Ascending aorta (tissue), 2 donors: ENCODE results near the gene VIPR2. TPM values are rescaled to one million over a fixed set of nuclear protein-coding genes. Genes with fewer than 3 reads are reported as not detected.
A peak's percentile ranks its signal among the peaks of the same experiment; 100 is the strongest.

Experiments
- DNase-seq, 2 donors: peaks; one replicate each; pipeline ENCODE4 v3.0.0-alpha.2; 2019; ENCODE audit warnings: low spot score in 2 of 2
- H3K27ac ChIP-seq, 2 donors: fragments of 200-600 bp; sonication (generic); one replicate each; pipeline ENCODE4 v1.5.1; 2016 to 2017; ENCODE audit warnings: mild to moderate bottlenecking in 1 of 2
- H3K27me3 ChIP-seq: fragments of 200-600 bp; sonication (generic); one replicate; pipeline ENCODE4 v1.5.1; 2017
- H3K36me3 ChIP-seq, 2 donors: fragments of 200-600 bp; sonication (generic); one replicate each; pipeline ENCODE4 v1.5.1; 2016
- H3K4me1 ChIP-seq, 2 donors: fragments of 200-600 bp; sonication (generic); one replicate each; pipeline ENCODE4 v1.5.1; 2016 to 2017; ENCODE audit warnings: mild to moderate bottlenecking in 1 of 2
- H3K4me3 ChIP-seq, 2 donors: fragments of 200-600 bp; sonication (generic); one replicate each; pipeline ENCODE4 v1.5.1; 2016 to 2017; ENCODE audit warnings: mild to moderate bottlenecking in 1 of 2
- H3K9me3 ChIP-seq, 2 donors: fragments of 200-600 bp; sonication (generic); one replicate each; pipeline ENCODE4 v1.5.1; 2016
- intact Hi-C: fragments of 100-400 bp; cut with DNase I; formaldehyde crosslinking; loops from one replicate; pipeline ENCODE4 v1.15.1; 2023
- total RNA-seq: library from RNA; depleted of rRNA; stranded (reverse); fragments of >200 nt; gene quantifications from one replicate; pipeline ENCODE4 v1.1.0, GENCODE V29; 2016
- TF ChIP-seq, protein P1 (sequence below), 3 experiments: fragments of 200-600 bp in 2 of 3; fragments of 450-650 bp in 1 of 3; sonication (generic) in 2 of 3; IDR thresholded peaks; one replicate each; pipeline ENCODE4 v1.5.1; 2016 to 2019; ENCODE audit warnings: antibody characterized with exemption in 3 of 3, mild to moderate bottlenecking in 1 of 3, moderate library complexity in 1 of 3

The VIPR2 gene
- total RNA-seq, 1 donor from 2014 or later, result 17.8 TPM

DNA sequence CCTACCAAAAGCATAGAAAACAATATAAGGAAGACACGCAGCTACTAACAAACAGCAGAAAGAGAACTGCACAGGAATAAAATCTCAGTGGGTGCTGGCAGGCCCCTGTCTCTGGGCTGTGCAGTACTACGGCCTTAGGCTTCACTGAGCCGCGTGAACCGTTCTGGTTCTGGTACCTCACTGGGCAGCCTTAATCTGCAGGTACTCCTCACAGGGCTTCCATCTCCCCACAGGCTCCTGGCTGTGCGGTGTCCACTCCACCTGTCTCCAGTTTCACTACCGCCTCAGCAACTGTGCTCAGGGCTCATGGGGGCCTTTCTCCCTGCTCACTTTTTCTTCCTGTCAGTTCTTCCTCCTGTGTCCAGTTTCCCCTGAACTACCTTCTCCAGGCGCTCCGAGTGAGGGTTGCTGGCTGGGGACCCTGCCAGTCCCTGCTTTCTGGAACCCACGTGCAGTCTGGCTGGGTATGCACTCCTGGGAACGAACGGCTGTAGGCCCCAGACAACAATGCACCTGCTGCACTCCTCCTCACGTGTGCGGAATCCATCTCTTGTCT, 75.7 kb downstream of the VIPR2 start:
- H3K36me3 ChIP-seq, result no peaks in the 10 kb centered on the region
- no peaks in the 10 kb centered on the region for H3K27me3 ChIP-seq
- no peak for DNase-seq
- peak overlapping the region in 1 of 2 donors; percentile 27 for H3K4me3 ChIP-seq
- H3K9me3 ChIP-seq, result no peaks in the 10 kb centered on the region
- intact Hi-C loops, result loop anchor here (2.0 kb wide), 1 partner anchor 38 kb away; no protein-coding TSS in a partner anchor
- TF ChIP-seq, protein P1, sequence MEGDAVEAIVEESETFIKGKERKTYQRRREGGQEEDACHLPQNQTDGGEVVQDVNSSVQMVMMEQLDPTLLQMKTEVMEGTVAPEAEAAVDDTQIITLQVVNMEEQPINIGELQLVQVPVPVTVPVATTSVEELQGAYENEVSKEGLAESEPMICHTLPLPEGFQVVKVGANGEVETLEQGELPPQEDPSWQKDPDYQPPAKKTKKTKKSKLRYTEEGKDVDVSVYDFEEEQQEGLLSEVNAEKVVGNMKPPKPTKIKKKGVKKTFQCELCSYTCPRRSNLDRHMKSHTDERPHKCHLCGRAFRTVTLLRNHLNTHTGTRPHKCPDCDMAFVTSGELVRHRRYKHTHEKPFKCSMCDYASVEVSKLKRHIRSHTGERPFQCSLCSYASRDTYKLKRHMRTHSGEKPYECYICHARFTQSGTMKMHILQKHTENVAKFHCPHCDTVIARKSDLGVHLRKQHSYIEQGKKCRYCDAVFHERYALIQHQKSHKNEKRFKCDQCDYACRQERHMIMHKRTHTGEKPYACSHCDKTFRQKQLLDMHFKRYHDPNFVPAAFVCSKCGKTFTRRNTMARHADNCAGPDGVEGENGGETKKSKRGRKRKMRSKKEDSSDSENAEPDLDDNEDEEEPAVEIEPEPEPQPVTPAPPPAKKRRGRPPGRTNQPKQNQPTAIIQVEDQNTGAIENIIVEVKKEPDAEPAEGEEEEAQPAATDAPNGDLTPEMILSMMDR (IDR thresholded peaks at IDR 0.05), result no peak
- peaks cover 16 to 27% of the 10 kb centered on the region in 2 donors for H3K4me1 ChIP-seq
- H3K27ac ChIP-seq, result peak overlapping the region; percentile 84 to 88

DNA sequence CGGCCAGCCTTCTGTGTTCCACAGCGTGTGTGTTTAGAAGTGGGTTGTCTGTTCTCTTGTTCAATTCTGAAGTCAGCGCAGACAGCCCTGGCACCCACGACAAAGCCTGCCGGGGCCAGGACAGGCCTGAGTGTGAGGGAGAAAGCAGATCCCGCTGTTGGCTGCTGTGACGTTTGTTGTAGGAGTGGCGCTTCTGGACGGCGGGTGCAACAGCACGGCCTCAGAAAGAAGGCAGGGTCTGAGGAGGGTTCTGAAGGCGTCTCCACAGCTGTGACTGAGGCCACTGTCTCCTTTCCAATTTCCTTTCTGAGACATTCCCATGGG, 76.2 kb downstream of the VIPR2 start:
- Histone ChIP-seq H3K9me3 (no peaks in the 10 kb centered on the region), H3K27ac (peak overlapping the region; percentile 84 to 88), H3K4me1 (peaks cover 16 to 27% of the 10 kb centered on the region in 2 donors), H3K4me3 (peak overlapping the region in 1 of 2 donors; percentile 27), H3K27me3 (no peaks in the 10 kb centered on the region), H3K36me3 (no peaks in the 10 kb centered on the region)
- DNase-seq, result peak in 1 of 2 donors; percentile 81
- intact Hi-C loops, result loop anchor here (2.0 kb wide), 1 partner anchor 38 kb away; no protein-coding TSS in a partner anchor
- TF ChIP-seq, protein P1 (IDR thresholded peaks at IDR 0.05), result no peak

DNA sequence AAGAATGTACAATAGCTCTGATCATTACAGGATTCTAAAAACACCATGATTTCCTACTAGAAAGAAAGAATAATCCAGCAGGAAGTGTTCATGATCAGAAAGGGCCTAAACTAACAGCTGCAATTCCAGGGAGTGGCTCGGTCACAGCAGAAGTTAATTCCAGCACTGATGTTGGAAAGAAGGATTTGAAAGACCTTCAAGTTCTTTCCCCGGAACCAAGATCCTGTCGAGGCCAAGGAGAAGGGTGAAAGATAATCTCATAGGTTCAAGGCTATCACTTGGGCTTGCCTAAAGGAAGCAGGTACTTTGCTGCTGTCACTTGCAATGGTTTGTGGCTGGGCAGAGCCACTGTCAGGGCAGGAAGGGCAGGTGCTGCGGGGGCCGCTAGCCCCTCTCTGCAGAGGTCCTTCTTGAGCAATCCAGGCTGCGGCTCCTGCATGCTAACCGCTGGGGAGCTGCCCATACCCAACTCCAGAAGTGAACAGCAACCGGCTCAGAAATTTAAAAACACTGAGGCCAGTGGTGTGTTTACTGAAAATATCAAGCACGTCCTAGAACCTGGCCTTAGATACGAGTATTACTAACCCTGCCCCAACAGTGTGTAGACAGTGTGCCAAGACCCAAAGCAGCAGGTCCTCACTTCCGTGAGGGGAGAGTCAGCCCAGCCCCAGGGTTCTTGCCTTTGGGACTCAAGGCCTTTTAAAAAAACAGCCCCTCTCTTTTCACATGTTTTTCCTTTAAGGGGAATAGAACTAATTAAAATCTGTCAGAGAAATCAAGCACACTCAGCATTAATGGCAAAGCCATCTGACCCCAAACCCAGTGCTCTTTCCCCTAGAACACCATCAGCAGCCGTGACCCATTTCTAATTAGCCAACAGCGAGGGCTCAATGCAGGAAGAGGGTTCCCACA, 76.8 kb downstream of the VIPR2 start:
- peak overlapping the region in 1 of 2 donors; percentile 27 for H3K4me3 ChIP-seq
- no peaks in the 10 kb centered on the region for H3K9me3 ChIP-seq
- intact Hi-C loops, result loop anchor here (2.0 kb wide), 1 partner anchor 37 kb away; no protein-coding TSS in a partner anchor
- TF ChIP-seq, protein P1 (IDR thresholded peaks at IDR 0.05), result no peak
- no peak for DNase-seq
- H3K36me3 ChIP-seq, result no peaks in the 10 kb centered on the region
- peaks cover 16 to 27% of the 10 kb centered on the region in 2 donors for H3K4me1 ChIP-seq
- H3K27me3 ChIP-seq, result no peaks in the 10 kb centered on the region
- peak overlapping the region; percentile 84 to 88 for H3K27ac ChIP-seq

DNA sequence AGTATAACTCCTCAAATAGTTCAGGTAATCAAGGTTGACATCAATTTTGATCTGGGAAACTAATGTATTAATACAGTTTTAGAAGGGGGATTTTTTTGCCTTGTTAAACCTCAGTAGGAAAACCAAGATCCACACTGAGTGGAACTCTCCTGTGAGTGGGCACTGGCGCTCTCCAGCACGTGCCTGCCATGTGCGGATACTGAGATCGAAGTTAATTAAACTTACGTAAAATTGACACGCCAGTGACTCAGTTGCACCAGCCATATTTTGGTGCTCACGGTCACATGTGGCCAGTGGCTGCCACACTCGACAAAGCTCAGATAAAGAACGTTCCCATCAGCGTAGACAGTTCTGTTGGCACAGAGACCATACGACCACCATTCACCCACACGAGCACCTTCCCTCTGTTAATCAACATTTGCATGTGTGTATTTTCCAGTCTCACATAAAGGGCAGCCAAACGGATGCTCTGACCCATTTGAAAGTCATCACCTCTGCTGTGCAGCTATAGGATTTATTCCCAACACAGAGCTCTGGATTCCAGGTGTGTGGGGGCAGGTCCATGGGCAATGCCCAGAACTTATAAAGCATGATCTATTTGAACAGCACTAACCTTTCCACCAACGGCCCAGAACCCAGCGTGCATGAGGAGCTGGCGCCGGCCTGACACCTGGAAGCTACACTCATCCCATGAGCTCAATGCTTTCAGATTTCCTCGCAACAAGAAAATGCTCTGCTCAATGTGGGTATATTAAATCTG, 77.7 kb downstream of the VIPR2 start:
- H3K36me3 ChIP-seq, result no peaks in the 10 kb centered on the region
- H3K9me3 ChIP-seq, result no peaks in the 10 kb centered on the region
- no peaks in the 10 kb centered on the region for H3K27me3 ChIP-seq
- intact Hi-C loops, result no loop called here
- peaks cover 16 to 27% of the 10 kb centered on the region in 2 donors for H3K4me1 ChIP-seq
- peak overlapping the region; percentile 84 to 88 for H3K27ac ChIP-seq
- TF ChIP-seq, protein P1 (IDR thresholded peaks at IDR 0.05), result no peak
- no peak for DNase-seq
- no peak overlapping the region for H3K4me3 ChIP-seq

DNA sequence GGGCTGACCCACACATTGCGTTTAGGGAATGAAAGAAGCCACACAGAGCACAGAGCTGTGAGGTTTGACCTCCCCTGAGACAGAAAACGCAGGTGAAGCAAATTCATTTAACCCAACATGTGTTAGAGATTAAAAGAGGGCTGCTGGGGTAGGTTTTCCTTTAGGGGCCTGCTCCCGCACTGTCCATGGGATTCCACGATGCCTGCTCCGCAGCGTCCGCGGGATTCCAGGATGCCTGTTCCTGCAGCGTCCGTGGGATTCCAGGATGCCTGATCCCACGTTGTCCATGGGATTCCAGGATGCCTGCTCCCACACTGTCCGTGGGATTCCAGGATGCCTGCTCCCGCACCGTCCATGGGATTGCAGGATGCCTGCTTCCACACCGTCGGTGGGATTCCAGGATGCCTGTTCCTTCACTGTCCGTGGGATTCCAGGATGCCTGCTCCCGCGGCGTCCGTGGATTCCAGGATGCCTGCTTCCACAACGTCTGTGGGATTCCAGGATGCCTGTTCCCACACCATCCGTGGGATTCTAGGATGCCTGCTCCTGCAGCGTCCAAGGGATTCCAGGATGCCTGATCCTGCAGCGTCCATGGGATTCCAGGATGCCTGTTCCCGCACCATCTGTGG, 78.7 kb downstream of the VIPR2 start:
- Histone ChIP-seq H3K9me3 (no peaks in the 10 kb centered on the region), H3K4me1 (peaks cover 16 to 25% of the 10 kb centered on the region in 2 donors), H3K27me3 (no peaks in the 10 kb centered on the region), H3K36me3 (no peaks in the 10 kb centered on the region), H3K27ac (no peak overlapping the region), H3K4me3 (no peak overlapping the region)
- intact Hi-C loops, result no loop called here
- TF ChIP-seq, protein P1 (IDR thresholded peaks at IDR 0.05), result no peak
- DNase-seq, result no peak
